NCI-H82 (cell line): ENCODE data around the gene KDM3A.
A peak's percentile ranks its signal among the peaks of the same experiment; 100 is the strongest.
"Not testable (repeated sequence)": the region's sequence is repeated elsewhere in the genome, so short reads cannot be mapped to it uniquely, and the experiment has no call there.

Experiments used
- DNase-seq: peaks from one replicate; lab custom pipeline; 2025; lab: John Stamatoyannopoulos, UW

Gene KDM3A

GRCh38 chr2:86476918-86477317, 35.7 kb downstream of the KDM3A start:
- DNase-seq = no peak

GRCh38 chr2:86477349-86477748, 36.2 kb downstream of the KDM3A start:
- no peak for DNase-seq

GRCh38 chr2:86480105-86480504, 38.9 kb downstream of the KDM3A start:
- DNase-seq = no peak

- no peak for DNase-seq
Observed at GRCh38 chr2:86482034-86482433, 40.9 kb downstream of the KDM3A start.

GRCh38 chr2:86484385-86484784, 43.2 kb downstream of the KDM3A start:
- DNase-seq = no peak

GRCh38 chr2:86485103-86485502, 43.9 kb downstream of the KDM3A start:
- no peak for DNase-seq

- DNase-seq = no peak
Observed at GRCh38 chr2:86485802-86486201, 44.6 kb downstream of the KDM3A start.

GRCh38 chr2:86487062-86487461, 45.9 kb downstream of the KDM3A start:
- peak; percentile 16 for DNase-seq

GRCh38 chr2:86488561-86489250, 47.5 kb downstream of the KDM3A start:
- DNase-seq = no peak

GRCh38 chr2:86489542-86489941, 48.4 kb downstream of the KDM3A start:
- DNase-seq = no peak

GRCh38 chr2:86490245-86490644, 49.1 kb downstream of the KDM3A start:
- DNase-seq = no peak

GRCh38 chr2:86491088-86491487, 49.9 kb downstream of the KDM3A start:
- DNase-seq = no peak

GRCh38 chr2:86492048-86492453, 50.9 kb downstream of the KDM3A start:
- no peak for DNase-seq

- DNase-seq = not testable (repeated sequence)
Observed at GRCh38 chr2:86496391-86496790, 55.2 kb downstream of the KDM3A start.

- DNase-seq = no peak
Observed at GRCh38 chr2:86498468-86499260, 57.5 kb downstream of the KDM3A start.

GRCh38 chr2:86499326-86499725, 58.2 kb downstream of the KDM3A start:
- no peak for DNase-seq

GRCh38 chr2:86500325-86501083, 59.3 kb downstream of the KDM3A start:
- peak; percentile 18 for DNase-seq

- DNase-seq = no peak
Observed at GRCh38 chr2:86507600-86507999, 66.4 kb downstream of the KDM3A start.

- no peak for DNase-seq
Observed at GRCh38 chr2:86510436-86510933, 69.3 kb downstream of the KDM3A start.

GRCh38 chr2:86512034-86512433, 70.9 kb downstream of the KDM3A start:
- DNase-seq = no peak

- DNase-seq = no peak
Observed at GRCh38 chr2:86512892-86513291, 71.7 kb downstream of the KDM3A start.

GRCh38 chr2:86513948-86514660, 72.9 kb downstream of the KDM3A start:
- no peak for DNase-seq
